ENCODE measurements around the gene CDK3. TPM values are rescaled to one million over a fixed set of nuclear protein-coding genes. Genes with fewer than 3 reads are reported as not detected.

The CDK3 gene
- total and polyA plus RNA-seq, 12 donors: 0.74 to 56.7 (median 5.5) TPM; not detected in 3

GRCh38 chr17:76034428-76035350 lies 34.0 kb downstream of the CDK3 start:
- TF ChIP-seq POLR2A (IDR thresholded peaks at IDR 0.05) (no peak), CTCF (IDR thresholded peaks at IDR 0.05) (no peak)
- H3K4me1 ChIP-seq (replicated peaks in 1 of 2): peaks cover 7 to 22% of the 10 kb centered on the region in 2 donors
- WGBS, 4 donors: 71 to 83% (median 75%) methylated on average over 12 to 13 of the region's 13 CpGs
- H3K27ac ChIP-seq: no peak overlapping the region
- intact Hi-C loops (cut with DNase I): no loop called here
- H3K9me3 ChIP-seq (replicated peaks in 1 of 3): no peaks in the 10 kb centered on the region
- no peak overlapping the region for H3K4me3 ChIP-seq
- no peak for DNase-seq
- peaks cover 0 to 9% of the 10 kb centered on the region in 2 donors for H3K36me3 ChIP-seq (replicated peaks in 1 of 2)
- H3K27me3 ChIP-seq: no peaks in the 10 kb centered on the region

GRCh38 chr17:76036497-76037261 lies 36.0 kb downstream of the CDK3 start:
- H3K4me1 ChIP-seq (replicated peaks in 1 of 2): peaks cover 7 to 18% of the 10 kb centered on the region in 2 donors
- no peaks in the 10 kb centered on the region for H3K27me3 ChIP-seq
- H3K4me3 ChIP-seq: no peak overlapping the region
- no peaks in the 10 kb centered on the region for H3K9me3 ChIP-seq (replicated peaks in 1 of 3)
- no peak for DNase-seq
- peak overlapping the region in 1 of 5 donors; percentile 8 for H3K27ac ChIP-seq
- no peak for TF ChIP-seq CTCF (IDR thresholded peaks at IDR 0.05)
- TF ChIP-seq POLR2A (IDR thresholded peaks at IDR 0.05): no peak
- WGBS, 4 donors: 45 to 61% (median 51%) methylated on average over 12 to 22 of the region's 22 CpGs
- intact Hi-C loops (cut with DNase I): no loop called here
- peaks cover 0 to 29% of the 10 kb centered on the region in 2 donors for H3K36me3 ChIP-seq (replicated peaks in 1 of 2)

GRCh38 chr17:76038050-76038449 lies 37.4 kb downstream of the CDK3 start:
- H3K4me1 ChIP-seq (replicated peaks in 1 of 2): peaks cover 0 to 10% of the 10 kb centered on the region in 2 donors
- no peak for DNase-seq
- TF ChIP-seq CTCF (IDR thresholded peaks at IDR 0.05) (no peak), POLR2A (IDR thresholded peaks at IDR 0.05) (no peak)
- 91 to 94% (median 93%) methylated on average over 3 of the region's 3 CpGs for WGBS, 4 donors
- H3K27ac ChIP-seq: no peak overlapping the region
- no peak overlapping the region for H3K4me3 ChIP-seq
- intact Hi-C loops (cut with DNase I): no loop called here
- H3K36me3 ChIP-seq (replicated peaks in 1 of 2): peaks cover 0 to 42% of the 10 kb centered on the region in 2 donors
- H3K27me3 ChIP-seq: no peaks in the 10 kb centered on the region
- H3K9me3 ChIP-seq (replicated peaks in 1 of 3): no peaks in the 10 kb centered on the region

- H3K4me1 ChIP-seq (replicated peaks in 1 of 2): peaks cover 0 to 10% of the 10 kb centered on the region in 2 donors
Observed at GRCh38 chr17:76039121-76039520, 38.5 kb downstream of the CDK3 start.

More at GRCh38 chr17:76039121-76039520, 38.5 kb downstream of the CDK3 start:
- no peaks in the 10 kb centered on the region for H3K27me3 ChIP-seq
- H3K36me3 ChIP-seq (replicated peaks in 1 of 2): peaks cover 0 to 53% of the 10 kb centered on the region in 2 donors
- H3K9me3 ChIP-seq (replicated peaks in 1 of 3): no peaks in the 10 kb centered on the region
- peak overlapping the region in 2 of 5 donors; percentile 54 to 80 for H3K27ac ChIP-seq
- intact Hi-C loops (cut with DNase I): no loop called here
- TF ChIP-seq POLR2A (IDR thresholded peaks at IDR 0.05): no peak
- no peak for TF ChIP-seq CTCF (IDR thresholded peaks at IDR 0.05)
- WGBS, 4 donors: 35 to 56% (median 46%) methylated on average over 4 to 6 of the region's 6 CpGs
- DNase-seq: peak in 5 of 7 donors; percentile 45 to 85 (median 64)
- no peak overlapping the region for H3K4me3 ChIP-seq

Data from adrenal gland (tissue), 12 donors.